Calu3 (cell line): ENCODE data around the gene TBC1D13. TPM values are rescaled to one million over a fixed set of nuclear protein-coding genes. Genes with fewer than 3 reads are reported as not detected.

Experiments
- BruUV-seq: library from RNA; stranded (reverse); fragments of 400-500 nt; replicated peaks from 2 replicates; lab custom pipeline; 2021; lab: Mats Ljungman, UMichigan
- CTCF ChIA-PET: fragments of 300-600 bp; sonication (Branson Sonifier 250); formaldehyde crosslinking; loops from one replicate; lab custom pipeline; 2022; ENCODE audit warnings: antibody characterized with exemption; lab: Charles Lee
- DNase-seq: peaks from one replicate; pipeline ENCODE4 v3.0.0; 2022
- H3K27ac Mint-ChIP-seq: one replicate; pipeline ENCODE4 v1.8.0; 2022; ENCODE audit warnings: mixed read lengths; ENCODE audit not compliant: unreplicated experiment
- H3K27me3 Mint-ChIP-seq: one replicate; pipeline ENCODE4 v1.8.0; 2022; ENCODE audit warnings: mixed read lengths; ENCODE audit not compliant: unreplicated experiment
- H3K36me3 Mint-ChIP-seq: one replicate; pipeline ENCODE4 v1.8.0; 2022; ENCODE audit warnings: mild to moderate bottlenecking, moderate library complexity, mixed read lengths; ENCODE audit not compliant: insufficient read depth, unreplicated experiment
- H3K4me1 Mint-ChIP-seq: one replicate; pipeline ENCODE4 v1.8.0; 2022; ENCODE audit warnings: mild to moderate bottlenecking, low read depth, mixed read lengths; ENCODE audit not compliant: unreplicated experiment
- H3K4me3 Mint-ChIP-seq: one replicate; pipeline ENCODE4 v1.8.0; 2022; ENCODE audit warnings: mild to moderate bottlenecking, low read depth, moderate library complexity, mixed read lengths; ENCODE audit not compliant: unreplicated experiment
- H3K9me3 Mint-ChIP-seq: one replicate; pipeline ENCODE4 v1.8.0; 2022; ENCODE audit warnings: low read depth, mixed read lengths; ENCODE audit not compliant: unreplicated experiment
- CTCF ChIP-seq: fragments of 200-600 bp; IDR thresholded peaks from one replicate; pipeline ENCODE4 v1.8.0; 2022; ENCODE audit warnings: antibody characterized with exemption; ENCODE audit not compliant: unreplicated experiment
- intact Hi-C: fragments of 100-400 bp; cut with micrococcal nuclease; formaldehyde crosslinking; loops from one replicate; pipeline ENCODE4 v1.10.0; 2022; ENCODE audit not compliant: unreplicated experiment
- total RNA-seq: library from RNA; stranded (reverse); gene quantifications from 2 replicates; pipeline ENCODE4 v1.2.3, GENCODE V29; 2022

Gene TBC1D13
- total RNA-seq, 1 experiment from 2014 or later = 16.6 TPM

- Mint-ChIP-seq H3K36me3 (peaks cover 14% of the 10 kb centered on the region), H3K4me3 (no peak overlapping the region), H3K27ac (no peak overlapping the region), H3K27me3 (no peaks in the 10 kb centered on the region), H3K4me1 (peaks cover 4% of the 10 kb centered on the region), H3K9me3 (no peaks in the 10 kb centered on the region)
- no TSS peak for BruUV-seq
- CTCF ChIA-PET = interaction anchor here (0.6 kb wide), 1 partner anchor 182 kb away, joined by 3 read pairs; no protein-coding TSS in a partner anchor
- intact Hi-C loops = no loop called here
- no peak for DNase-seq
- TF ChIP-seq CTCF = no peak
Observed at GRCh38 chr9:128833696-128834095, 46.6 kb downstream of the TBC1D13 start.

- BruUV-seq = no TSS peak
- intact Hi-C loops = no loop called here
- CTCF ChIA-PET = no interaction called here
- no peak for DNase-seq
- H3K9me3 Mint-ChIP-seq = no peaks in the 10 kb centered on the region
- H3K36me3 Mint-ChIP-seq = no peaks in the 10 kb centered on the region
- no peak overlapping the region for H3K4me3 Mint-ChIP-seq
- H3K4me1 Mint-ChIP-seq = no peaks in the 10 kb centered on the region
- no peak for TF ChIP-seq CTCF
- no peak overlapping the region for H3K27ac Mint-ChIP-seq
- H3K27me3 Mint-ChIP-seq = no peaks in the 10 kb centered on the region
Observed at GRCh38 chr9:128835246-128836210, 48.5 kb downstream of the TBC1D13 start.

GRCh38 chr9:128836509-128837145, 49.6 kb downstream of the TBC1D13 start:
- no peaks in the 10 kb centered on the region for H3K4me1 Mint-ChIP-seq
- no peak overlapping the region for H3K27ac Mint-ChIP-seq
- DNase-seq = no peak
- no peak overlapping the region for H3K4me3 Mint-ChIP-seq
- no TSS peak for BruUV-seq
- no peaks in the 10 kb centered on the region for H3K27me3 Mint-ChIP-seq
- H3K9me3 Mint-ChIP-seq = no peaks in the 10 kb centered on the region
- TF ChIP-seq CTCF = no peak
- CTCF ChIA-PET = no interaction called here
- intact Hi-C loops = no loop called here
- no peaks in the 10 kb centered on the region for H3K36me3 Mint-ChIP-seq

- CTCF ChIA-PET = no interaction called here
Observed at GRCh38 chr9:128838338-128838737, 51.3 kb downstream of the TBC1D13 start.

More at GRCh38 chr9:128838338-128838737, 51.3 kb downstream of the TBC1D13 start:
- H3K27ac Mint-ChIP-seq = no peak overlapping the region
- DNase-seq = no peak
- no peaks in the 10 kb centered on the region for H3K36me3 Mint-ChIP-seq
- no peak for TF ChIP-seq CTCF
- no peak overlapping the region for H3K4me3 Mint-ChIP-seq
- intact Hi-C loops = no loop called here
- H3K4me1 Mint-ChIP-seq = no peaks in the 10 kb centered on the region
- no TSS peak for BruUV-seq
- no peaks in the 10 kb centered on the region for H3K27me3 Mint-ChIP-seq
- no peaks in the 10 kb centered on the region for H3K9me3 Mint-ChIP-seq
